Endometrium (tissue), 2 donors: ENCODE data around the gene HOXB5.

Experiments used
- FAIRE-seq: peaks from 2 replicates; lab custom pipeline; 2012; peaks lifted over from hg19 to GRCh38; lab: Jason Lieb, UNC
- donor health status: control.
- donor health status: control.

Gene HOXB5

GRCh38 chr17:48559122-48559839, 34.3 kb downstream of the HOXB5 start:
- no peak for FAIRE-seq

GRCh38 chr17:48558831-48559121, 34.8 kb downstream of the HOXB5 start:
- FAIRE-seq = no peak

GRCh38 chr17:48558057-48558830, 35.3 kb downstream of the HOXB5 start:
- no peak for FAIRE-seq

- no peak for FAIRE-seq
These were observed 36.8 kb downstream of the HOXB5 start for GRCh38 chr17:48556576-48557401.

- no peak for FAIRE-seq
These were observed 37.4 kb downstream of the HOXB5 start for GRCh38 chr17:48556229-48556575.

- no peak for FAIRE-seq
These were observed 38.0 kb downstream of the HOXB5 start for GRCh38 chr17:48555258-48556228.

- no peak for FAIRE-seq
These were observed 38.9 kb downstream of the HOXB5 start for GRCh38 chr17:48554412-48555257.

- FAIRE-seq = no peak
These were observed 39.8 kb downstream of the HOXB5 start for GRCh38 chr17:48553826-48554225.

- FAIRE-seq = no peak
These were observed 40.4 kb downstream of the HOXB5 start for GRCh38 chr17:48553190-48553547.

GRCh38 chr17:48552466-48553189, 41.0 kb downstream of the HOXB5 start:
- FAIRE-seq = no peak

- no peak for FAIRE-seq
These were observed 41.7 kb downstream of the HOXB5 start for GRCh38 chr17:48551596-48552465.

GRCh38 chr17:48551214-48551555, 42.4 kb downstream of the HOXB5 start:
- FAIRE-seq = no peak

GRCh38 chr17:48550502-48551213, 42.9 kb downstream of the HOXB5 start:
- FAIRE-seq = no peak

GRCh38 chr17:48549914-48550501, 43.6 kb downstream of the HOXB5 start:
- FAIRE-seq = no peak

- no peak for FAIRE-seq
These were observed 44.3 kb downstream of the HOXB5 start for GRCh38 chr17:48549281-48549630.

- no peak for FAIRE-seq
These were observed 44.9 kb downstream of the HOXB5 start for GRCh38 chr17:48548523-48549280.

- FAIRE-seq = no peak
These were observed 45.6 kb downstream of the HOXB5 start for GRCh38 chr17:48547808-48548522.
